Progenitor cell of endocrine pancreas (in vitro differentiated cells): Measurements from ENCODE around the gene BIN1. TPM values are rescaled to one million over a fixed set of nuclear protein-coding genes. Genes with fewer than 3 reads are reported as not detected.

Experiments used
- DNase-seq: peaks from one replicate; pipeline ENCODE4 v3.0.0; 2021; ENCODE audit warnings: low spot score; ENCODE audit not compliant: unreplicated experiment
- H3K27ac Mint-ChIP-seq: 2 replicates; pipeline ENCODE4 v1.8.0; 2021; ENCODE audit warnings: mild to moderate bottlenecking, moderate library complexity, mixed read lengths
- H3K27me3 Mint-ChIP-seq: 2 replicates; pipeline ENCODE4 v1.8.0; 2021; ENCODE audit warnings: mixed read lengths
- H3K36me3 Mint-ChIP-seq: 2 replicates; pipeline ENCODE4 v1.8.0; 2022; ENCODE audit warnings: mixed read lengths; ENCODE audit not compliant: insufficient read depth
- H3K4me1 Mint-ChIP-seq: 2 replicates; pipeline ENCODE4 v1.8.0; 2021; ENCODE audit warnings: low read depth, mixed read lengths
- H3K4me3 Mint-ChIP-seq: 2 replicates; pipeline ENCODE4 v1.8.0; 2021; ENCODE audit warnings: low read depth, mild to moderate bottlenecking, moderate library complexity, mixed read lengths
- H3K9me3 Mint-ChIP-seq: 2 replicates; pipeline ENCODE4 v1.8.0; 2021; ENCODE audit warnings: low read depth, mixed read lengths
- CTCF ChIP-seq: fragments of 200-600 bp; sonication (generic); IDR thresholded peaks from one replicate; pipeline ENCODE4 v1.5.0; 2021; ENCODE audit warnings: antibody characterized with exemption, mild to moderate bottlenecking; ENCODE audit not compliant: unreplicated experiment
- total RNA-seq: library from RNA; stranded (reverse); gene quantifications from 2 replicates; pipeline ENCODE4 v1.2.1, GENCODE V29; 2021

BIN1 gene
- total RNA-seq, 1 donor from 2014 or later = 66.0 TPM

- Mint-ChIP-seq H3K36me3 (no peaks in the 10 kb centered on the region), H3K4me1 (peaks cover 27% of the 10 kb centered on the region), H3K27ac (no peak overlapping the region), H3K9me3 (no peaks in the 10 kb centered on the region), H3K27me3 (no peaks in the 10 kb centered on the region), H3K4me3 (no peak overlapping the region)
- DNase-seq = no peak
- TF ChIP-seq CTCF = no peak
Measured at GRCh38 chr2:127096280-127096679, 10.7 kb downstream of the BIN1 start.

GRCh38 chr2:127095784-127096183 is 11.2 kb downstream of the BIN1 start:
- Mint-ChIP-seq H3K4me3 (no peak overlapping the region), H3K36me3 (no peaks in the 10 kb centered on the region), H3K4me1 (peaks cover 24% of the 10 kb centered on the region), H3K9me3 (no peaks in the 10 kb centered on the region), H3K27ac (no peak overlapping the region), H3K27me3 (no peaks in the 10 kb centered on the region)
- DNase-seq = no peak
- no peak for TF ChIP-seq CTCF

- H3K4me1 Mint-ChIP-seq = peaks cover 20% of the 10 kb centered on the region
- no peaks in the 10 kb centered on the region for H3K27me3 Mint-ChIP-seq
- no peak for DNase-seq
- no peaks in the 10 kb centered on the region for H3K9me3 Mint-ChIP-seq
- no peaks in the 10 kb centered on the region for H3K36me3 Mint-ChIP-seq
- peak overlapping the region; percentile 64 for H3K27ac Mint-ChIP-seq
- no peak overlapping the region for H3K4me3 Mint-ChIP-seq
- no peak for TF ChIP-seq CTCF
Measured at GRCh38 chr2:127095367-127095641, 11.7 kb downstream of the BIN1 start.

- Mint-ChIP-seq H3K36me3 (no peaks in the 10 kb centered on the region), H3K4me1 (peaks cover 19% of the 10 kb centered on the region), H3K4me3 (no peak overlapping the region), H3K9me3 (no peaks in the 10 kb centered on the region), H3K27ac (peak overlapping the region; percentile 64), H3K27me3 (no peaks in the 10 kb centered on the region)
- no peak for TF ChIP-seq CTCF
- no peak for DNase-seq
Measured at GRCh38 chr2:127094509-127095366, 12.2 kb downstream of the BIN1 start.

- Mint-ChIP-seq H3K4me1 (peaks cover 19% of the 10 kb centered on the region), H3K36me3 (no peaks in the 10 kb centered on the region)
Measured at GRCh38 chr2:127093648-127094210, 13.2 kb downstream of the BIN1 start.

More at GRCh38 chr2:127093648-127094210, 13.2 kb downstream of the BIN1 start:
- Mint-ChIP-seq H3K9me3 (no peaks in the 10 kb centered on the region), H3K27ac (no peak overlapping the region), H3K4me3 (no peak overlapping the region), H3K27me3 (no peaks in the 10 kb centered on the region)
- TF ChIP-seq CTCF = no peak
- DNase-seq = no peak
